Uterus (tissue), 2 donors: ENCODE measurements around the gene RXRG.

Experiments
- CTCF ChIP-seq, 4 experiments: fragments of 200-600 bp in 2 of 4; fragments of 450-650 bp in 2 of 4; sonication (generic) in 2 of 4; IDR thresholded peaks; one replicate each; pipeline ENCODE4 v1.5.1; 2016 to 2019; ENCODE audit warnings: antibody characterized with exemption in 4 of 4, mild to moderate bottlenecking in 2 of 4, moderate library complexity in 1 of 4
- POLR2A ChIP-seq, 2 donors: fragments of 450-650 bp; IDR thresholded peaks; one replicate each; pipeline ENCODE4 v1.6.1; 2016; ENCODE audit warnings: antibody characterized with exemption in 2 of 2, mild to moderate bottlenecking in 1 of 2, moderate library complexity in 1 of 2

- TF ChIP-seq CTCF (IDR thresholded peaks at IDR 0.05) (no peak), POLR2A (IDR thresholded peaks at IDR 0.05) (no peak)
Observed at GRCh38 chr1:165490175-165490574, 45.2 kb upstream of the RXRG start.
